Activated CD8-positive, alpha-beta memory T cell treated with anti-CD3 and anti-CD28 coated beads, Interleukin-2, amount 50 U/mL, for 24 hours (primary cell): ENCODE measurements around the gene MXRA7.
"Not testable (repeated sequence)": the region's sequence is repeated elsewhere in the genome, so short reads cannot be mapped to it uniquely, and the experiment has no call there.

ENCODE experiments used
- DNase-seq: peaks from one replicate; pipeline ENCODE4 v3.0.0-alpha.2; 2020; ENCODE audit errors: extremely low read depth

The MXRA7 gene

DNA sequence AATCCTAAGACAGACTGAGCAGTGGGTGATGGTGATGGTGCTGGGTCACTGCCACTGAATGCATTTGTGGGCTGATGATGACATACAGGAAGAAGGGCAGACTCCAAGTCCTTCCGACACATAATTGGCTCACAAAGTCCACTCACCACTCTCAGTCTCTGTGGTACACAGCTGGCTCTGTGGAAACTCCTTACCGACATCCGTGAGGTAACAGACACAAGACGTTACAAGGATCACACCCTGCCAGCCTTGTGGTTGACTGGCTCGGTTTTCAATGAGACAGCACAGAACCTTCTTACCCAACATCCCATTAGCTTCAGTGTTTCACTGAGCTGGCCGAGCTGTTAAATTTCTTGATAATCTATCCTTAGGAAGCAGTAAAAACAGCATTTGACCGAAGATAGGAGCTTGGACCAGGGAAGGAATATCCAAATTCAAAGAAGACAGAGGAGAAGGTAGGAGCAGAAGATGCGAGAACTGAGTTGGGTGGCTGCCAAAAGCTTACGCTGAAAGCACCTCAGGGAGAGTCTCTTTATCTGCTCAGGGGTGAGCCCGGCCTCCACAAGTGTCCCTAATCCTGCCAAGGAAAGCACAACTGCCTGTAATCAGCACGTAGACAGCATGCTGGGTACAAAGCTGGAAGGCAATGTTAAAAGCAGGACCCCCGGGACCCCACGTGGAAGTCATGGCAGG lies 5.5 kb upstream of the MXRA7 start:
- peak; percentile 46 for DNase-seq

DNA sequence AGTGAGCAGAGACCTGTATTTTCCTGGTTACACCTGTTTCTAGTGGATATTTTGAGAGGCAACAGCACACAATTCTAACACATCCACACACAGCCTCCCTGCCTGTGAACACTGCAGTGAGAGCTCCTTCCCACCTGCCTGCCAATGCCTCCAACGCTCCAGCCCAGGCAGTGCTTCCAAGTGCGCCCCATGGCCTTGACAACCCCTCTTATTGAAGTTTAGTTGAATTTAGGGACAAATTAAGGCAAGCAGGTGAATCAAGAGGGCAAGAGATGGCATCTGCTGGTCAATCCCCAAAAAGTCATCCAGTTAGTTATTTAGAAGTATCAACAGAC lies 4.7 kb upstream of the MXRA7 start:
- no peak for DNase-seq

DNA sequence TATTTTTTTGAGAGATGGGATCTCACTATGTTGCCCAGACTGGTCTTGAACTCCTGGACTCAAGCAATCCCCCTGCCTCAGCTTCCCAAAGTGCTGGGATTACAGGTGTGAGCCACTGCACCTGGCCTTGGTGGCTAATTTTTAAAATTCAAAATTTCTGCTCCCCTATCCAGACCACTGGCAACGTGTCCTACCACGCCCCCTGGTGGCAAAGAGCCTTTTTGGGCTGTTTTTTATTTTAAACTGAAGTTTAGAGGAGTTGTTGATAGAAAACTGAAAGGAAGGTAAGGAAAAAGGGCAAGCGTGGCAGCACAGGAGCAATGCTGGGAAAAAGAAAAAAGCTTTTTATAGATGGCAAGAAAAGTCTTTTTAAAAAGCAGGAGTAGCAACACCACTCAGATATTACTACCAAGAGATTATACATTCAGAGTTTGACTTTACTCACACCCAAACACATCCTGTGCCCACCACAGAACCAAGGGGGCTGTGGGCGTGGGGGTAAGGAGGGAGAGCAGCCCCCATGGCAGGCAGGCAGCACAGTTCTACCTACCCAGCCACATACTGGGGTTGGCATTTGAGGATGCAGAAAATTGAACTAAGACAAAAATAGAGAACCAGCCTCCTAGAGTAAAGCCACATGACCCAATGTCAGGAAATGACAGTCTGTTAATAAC lies 4.2 kb upstream of the MXRA7 start:
- peak; percentile 58 for DNase-seq

DNA sequence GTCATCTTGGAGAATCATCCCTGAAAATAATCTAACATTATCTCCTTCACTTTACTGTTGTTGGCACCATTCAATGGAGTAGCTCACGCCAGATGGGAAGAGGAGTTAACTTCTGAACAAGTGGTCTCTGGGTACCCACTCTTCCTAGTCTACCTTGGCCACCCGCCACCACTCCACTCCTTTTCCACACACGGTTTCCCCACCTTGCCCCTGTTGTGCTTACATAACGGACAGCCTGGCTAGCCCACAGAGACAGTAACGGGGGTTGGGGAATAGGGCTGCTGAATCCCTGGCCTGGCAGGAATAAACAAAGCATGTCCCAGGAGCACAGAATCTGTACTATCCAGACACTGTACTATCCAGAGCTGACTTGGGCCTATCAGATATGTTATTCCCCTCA lies 3.6 kb upstream of the MXRA7 start:
- DNase-seq = no peak

DNA sequence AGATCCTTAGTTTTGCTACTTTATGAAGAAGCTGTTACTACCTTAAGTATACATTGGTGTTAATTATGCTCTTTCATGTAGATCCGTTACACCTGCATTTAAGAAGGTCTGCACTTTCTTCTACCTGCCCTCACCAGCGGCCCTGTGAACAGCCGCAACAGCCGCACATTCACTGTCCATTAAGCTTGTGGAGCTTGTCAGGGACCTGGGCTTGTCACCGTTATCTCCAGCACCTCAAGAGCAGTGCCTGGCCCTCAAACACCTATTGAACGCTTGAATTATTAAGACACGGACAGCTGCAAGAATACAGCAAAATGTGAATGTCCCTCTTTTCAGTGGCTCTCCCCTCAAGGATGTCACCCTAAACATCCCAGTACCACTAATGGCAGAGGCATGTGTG lies 3.0 kb upstream of the MXRA7 start:
- DNase-seq = no peak

DNA sequence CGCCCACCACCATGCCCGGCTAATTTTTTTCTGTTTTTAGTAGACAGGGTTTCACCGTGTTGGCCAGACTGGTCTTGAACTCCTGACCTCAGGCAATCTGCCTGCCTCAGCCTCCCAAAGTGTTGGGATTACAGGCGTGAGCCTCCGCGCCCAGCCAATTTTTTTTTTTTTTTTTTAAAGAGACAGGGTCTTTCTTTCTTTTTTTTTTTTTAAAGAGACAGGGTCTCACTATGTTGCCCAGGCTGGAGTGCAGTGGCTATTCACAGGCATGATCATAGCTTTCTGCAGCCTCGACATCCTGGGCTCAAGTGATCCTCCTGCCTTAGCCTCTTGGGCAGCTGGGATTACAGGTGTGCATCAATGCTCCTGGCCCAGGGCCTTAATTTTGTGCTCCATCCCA lies 1.6 kb upstream of the MXRA7 start:
- DNase-seq = not testable (repeated sequence)

DNA sequence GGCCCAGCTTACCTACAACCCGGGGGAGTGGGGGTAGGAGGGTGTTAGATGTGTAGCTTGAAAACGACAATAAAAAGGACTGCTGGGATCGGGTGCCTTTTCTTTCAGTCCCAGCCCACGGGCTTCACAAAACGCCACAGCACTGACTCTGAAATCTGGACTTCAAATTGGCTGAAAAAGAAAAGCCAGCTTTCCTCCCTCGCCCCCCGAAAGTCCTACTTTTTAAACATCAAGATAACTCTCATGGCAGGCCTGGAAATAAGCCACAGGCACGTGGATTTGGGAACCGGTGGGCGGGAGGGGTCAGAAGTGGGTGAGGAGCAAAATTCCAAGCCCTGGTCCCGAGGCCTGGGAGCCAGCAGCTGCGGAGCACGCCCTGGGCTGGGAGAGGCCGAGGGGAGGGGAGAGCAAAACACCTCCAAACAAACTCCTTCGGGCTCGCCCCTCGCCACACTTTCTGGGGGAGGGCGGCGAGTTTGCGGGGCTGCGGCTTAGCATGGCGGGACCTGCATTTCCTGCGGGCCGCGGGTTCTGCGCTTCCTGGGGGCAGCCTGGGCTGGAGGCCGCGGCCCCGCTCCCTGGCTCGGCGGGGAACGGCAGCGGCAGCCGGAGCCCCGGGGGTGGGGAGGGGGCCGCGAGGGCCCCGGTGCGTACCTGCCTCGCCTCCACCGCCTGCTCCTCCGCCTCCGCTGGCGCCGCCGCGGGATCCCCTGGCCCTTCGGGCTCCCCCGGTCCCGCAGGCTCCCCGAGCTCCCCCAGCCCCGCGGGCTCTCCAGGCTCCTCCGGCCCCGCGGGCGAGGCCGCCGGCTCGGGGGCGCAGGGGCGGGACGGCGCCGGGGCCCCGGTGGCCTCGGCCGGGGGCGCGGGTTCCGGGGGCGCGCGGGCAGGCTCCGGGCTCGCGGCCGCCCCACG lies 558 bp downstream of the MXRA7 start:
- DNase-seq = not testable (repeated sequence)

DNA sequence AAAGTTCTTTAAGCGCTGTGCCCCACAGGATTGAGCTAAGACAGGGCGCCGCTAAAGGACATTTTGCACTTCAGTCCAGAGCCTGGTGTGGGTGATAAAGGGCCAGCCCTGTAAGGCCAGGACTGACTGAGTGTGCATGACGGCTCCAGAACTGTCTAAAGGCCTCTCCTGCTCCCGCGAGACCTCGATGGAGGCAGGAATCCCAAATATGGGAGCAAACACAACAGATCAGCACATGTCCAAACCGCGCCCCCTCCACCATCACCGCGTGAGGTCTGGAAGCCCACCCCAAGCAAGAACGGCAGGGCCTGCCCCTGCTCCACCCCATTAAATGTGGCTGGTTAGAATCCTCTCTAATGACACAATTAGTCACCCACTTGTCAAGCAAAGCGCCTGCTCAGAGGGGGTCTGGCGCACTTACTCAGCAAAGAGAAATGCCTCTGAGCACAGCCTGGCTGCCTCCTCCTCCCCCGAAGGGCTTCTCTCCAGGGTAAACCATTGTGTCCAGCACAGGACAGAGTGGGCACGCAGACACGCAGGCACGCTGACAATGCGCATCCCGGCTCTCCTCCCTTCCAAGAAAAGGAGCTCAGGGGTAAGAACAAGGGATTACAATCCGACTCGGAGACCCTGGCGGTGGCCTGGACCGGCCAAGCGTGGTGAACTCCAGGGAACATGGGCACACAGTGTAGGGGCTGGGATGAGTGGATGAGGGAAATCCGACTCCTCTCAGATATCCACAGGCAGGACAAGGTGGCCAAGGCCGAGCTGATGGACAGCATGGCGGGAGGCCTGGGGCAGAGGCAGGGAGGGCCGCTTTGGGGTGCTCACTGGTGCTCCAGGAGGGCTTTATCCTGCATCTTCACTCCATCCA lies 1.5 kb downstream of the MXRA7 start:
- DNase-seq = no peak

DNA sequence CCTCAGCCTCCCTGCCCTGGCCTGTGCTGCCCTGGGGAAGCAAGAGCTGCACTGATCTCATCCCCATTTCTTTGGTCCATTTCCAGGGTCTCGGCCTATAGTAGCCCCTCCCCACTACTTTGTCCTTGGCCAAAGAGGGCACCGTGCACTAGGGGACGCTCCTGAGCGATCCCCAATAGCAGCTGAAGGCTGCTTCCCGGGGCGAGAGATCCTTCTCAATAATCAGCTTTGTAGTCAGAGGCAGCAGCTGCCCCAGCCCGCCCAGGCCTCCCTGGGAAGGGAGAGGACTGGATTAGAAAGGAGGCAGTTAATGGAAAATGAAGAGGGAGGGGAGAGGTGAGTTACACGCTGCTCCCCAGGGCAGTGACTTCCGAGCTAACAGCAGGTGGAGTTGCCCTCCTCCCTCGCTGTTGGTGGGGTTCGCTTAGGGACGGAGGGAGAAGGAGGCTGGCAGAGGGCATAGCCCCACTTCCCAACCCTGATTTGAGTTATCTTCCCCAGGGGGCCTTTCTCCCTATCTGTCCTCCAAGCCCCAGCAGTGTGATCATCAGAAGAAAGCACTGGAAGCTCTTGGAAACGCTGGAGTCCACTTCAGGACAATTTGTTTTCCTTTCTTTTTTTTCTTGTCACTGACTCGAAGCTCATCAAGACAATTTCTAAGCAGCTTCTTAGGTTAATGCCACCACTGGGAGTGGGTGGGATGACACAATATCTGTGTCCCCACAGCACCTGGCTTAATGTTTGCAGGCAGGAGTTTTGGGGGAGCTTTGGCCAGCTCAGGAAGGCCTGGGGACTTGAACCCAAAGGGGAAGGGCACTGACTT lies 2.6 kb downstream of the MXRA7 start:
- DNase-seq = no peak

DNA sequence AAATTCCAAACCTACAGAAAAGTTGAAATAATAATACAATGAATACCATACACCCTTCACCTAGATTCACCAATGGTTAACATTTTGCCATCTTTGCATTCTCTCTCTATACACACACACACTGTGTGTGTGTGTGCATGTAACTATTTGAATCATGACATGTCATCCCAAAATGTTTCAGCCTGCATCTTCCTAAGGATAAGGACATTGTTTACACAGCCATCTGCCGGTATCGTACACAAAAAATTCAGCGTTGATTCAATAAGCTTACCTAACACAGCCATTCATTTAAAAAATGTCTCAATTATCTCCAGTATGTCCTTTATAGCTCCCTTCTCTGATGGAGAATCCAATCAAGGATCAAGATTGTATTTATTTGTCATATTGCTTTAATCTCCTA lies 3.9 kb downstream of the MXRA7 start:
- DNase-seq = no peak

DNA sequence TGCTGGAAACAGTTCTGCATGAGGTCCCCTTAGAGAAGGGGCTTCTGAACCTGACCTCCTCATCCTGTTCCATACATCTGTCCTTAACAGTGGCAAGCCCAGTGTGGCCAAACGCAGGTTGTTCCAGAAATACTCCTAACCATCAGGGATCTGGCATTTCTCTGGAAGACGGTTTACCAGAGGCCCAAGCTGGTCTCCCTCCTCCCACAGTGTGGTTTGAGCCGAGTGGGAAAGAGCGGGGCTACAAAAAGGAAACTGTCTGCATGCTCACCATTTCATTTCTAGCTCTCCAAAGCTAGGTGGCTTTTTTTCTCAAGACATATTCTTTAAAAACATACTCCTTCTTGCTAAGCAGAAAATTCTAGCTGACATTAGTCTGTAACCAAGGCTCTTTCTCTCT lies 6.0 kb downstream of the MXRA7 start:
- no peak for DNase-seq

DNA sequence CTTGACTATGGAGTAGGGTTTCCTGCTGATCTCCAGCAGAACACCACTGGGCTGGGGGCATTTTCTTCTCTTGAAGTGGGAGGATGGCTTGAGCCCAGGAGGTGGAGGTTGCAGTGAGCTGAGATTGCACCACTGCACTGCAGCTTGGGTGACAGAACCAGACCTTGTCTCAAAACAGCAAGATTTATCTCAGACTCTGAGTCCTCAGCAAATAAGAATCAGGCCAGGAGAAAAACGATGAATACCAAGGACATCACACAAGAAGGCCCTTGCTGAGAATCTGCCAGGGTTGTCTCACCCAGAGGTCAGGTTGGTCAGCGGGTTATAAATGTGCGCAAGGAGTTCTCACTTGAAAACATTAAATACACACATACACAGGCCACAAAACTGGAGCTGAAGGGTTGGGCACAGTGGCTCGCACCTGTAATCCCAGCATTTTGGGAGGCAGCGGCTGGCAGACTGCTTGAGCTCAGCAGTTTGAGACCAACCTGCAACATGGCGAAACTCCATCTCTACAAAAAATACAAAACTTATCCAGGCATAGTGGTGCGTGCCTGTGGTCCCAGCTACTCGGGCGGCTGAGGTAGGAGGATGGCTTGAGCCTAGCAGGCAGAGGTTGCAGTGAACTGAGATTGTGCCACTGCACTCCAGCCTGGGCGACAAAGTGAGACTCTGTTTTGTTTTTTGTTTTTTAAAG lies 7.7 kb downstream of the MXRA7 start:
- no peak for DNase-seq

DNA sequence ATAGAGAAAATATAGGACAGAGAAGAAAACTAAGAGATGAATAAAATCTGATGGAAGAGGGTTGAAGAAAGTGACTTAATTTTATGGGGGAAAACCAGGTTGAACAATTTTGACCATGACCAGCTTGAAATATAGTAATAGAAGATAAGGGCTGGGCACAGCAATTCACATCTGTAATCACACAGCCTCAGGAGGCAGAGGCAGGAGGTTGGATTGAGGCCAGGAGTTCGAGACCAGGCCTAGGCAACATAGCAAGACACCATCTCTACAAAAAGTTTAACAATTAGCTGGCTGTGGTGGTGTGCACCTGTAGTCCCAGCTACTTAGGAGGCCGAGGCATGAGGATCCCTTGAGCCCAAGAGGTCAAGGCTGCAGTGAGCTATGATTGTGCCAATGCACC lies 8.7 kb downstream of the MXRA7 start:
- no peak for DNase-seq

DNA sequence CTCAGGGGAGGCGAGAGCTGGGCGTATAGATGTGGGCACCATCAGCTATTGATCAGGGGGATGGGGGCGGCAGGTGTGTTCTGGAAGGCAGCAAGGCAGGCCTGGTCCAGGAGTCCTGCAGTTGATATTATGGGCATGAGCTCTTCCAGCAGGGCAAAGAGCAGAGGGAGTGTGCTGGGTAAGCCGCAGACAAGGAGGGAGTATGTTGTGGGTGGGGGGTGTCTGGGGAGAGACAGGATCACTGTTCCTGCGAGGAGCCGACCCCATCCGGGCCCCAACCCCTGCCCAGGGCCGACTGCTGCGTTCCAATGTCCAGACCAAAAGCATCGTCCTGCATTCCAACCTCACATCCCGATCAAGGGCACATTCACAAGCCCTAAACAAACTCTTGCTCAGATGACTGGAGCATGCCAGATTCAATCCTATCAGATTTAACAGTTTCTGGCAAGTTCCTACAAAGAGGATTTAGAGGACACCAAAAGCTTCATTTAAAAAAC lies 9.2 kb downstream of the MXRA7 start:
- DNase-seq = no peak

DNA sequence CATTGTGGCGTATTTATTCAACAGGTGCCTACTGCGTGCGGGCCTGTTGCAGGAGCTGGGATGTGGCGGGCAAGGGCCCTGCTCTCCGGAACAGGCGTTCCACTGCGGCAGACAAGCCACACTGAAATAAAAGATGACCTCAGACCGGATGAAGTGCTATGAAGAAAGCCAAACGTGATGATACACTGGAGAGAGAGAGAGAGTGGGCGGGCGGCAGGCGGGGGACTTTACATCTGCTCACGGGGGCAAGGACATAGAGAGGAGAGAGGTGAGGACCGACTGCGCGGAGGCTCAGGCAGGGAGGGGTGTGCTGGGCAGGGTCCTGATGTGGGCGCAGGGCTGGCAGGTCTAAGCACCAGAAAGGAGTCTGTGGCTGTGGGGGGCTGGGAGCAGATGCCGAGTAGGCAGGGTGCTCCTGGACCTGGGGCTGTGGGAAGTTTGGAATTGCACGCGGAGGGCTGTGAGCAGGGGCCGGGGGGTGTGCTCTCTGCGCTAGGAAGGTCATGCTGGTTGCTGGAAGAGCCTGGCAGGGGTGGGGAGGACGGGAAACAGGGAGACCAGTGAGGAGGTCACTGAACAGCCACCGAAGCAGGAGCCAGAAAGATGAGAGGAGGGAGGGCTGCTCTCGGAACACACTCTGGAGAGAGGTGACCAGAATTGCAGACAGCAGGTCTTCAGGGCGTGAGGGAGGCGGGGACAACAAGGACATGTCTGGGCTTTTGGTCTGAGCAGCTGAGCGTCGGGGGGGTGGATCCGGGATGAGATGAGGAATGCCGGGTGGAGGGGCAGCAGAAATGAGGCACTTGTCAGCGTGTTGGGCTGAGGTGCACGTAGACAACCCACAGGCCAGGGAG lies 9.9 kb downstream of the MXRA7 start:
- DNase-seq = no peak

DNA sequence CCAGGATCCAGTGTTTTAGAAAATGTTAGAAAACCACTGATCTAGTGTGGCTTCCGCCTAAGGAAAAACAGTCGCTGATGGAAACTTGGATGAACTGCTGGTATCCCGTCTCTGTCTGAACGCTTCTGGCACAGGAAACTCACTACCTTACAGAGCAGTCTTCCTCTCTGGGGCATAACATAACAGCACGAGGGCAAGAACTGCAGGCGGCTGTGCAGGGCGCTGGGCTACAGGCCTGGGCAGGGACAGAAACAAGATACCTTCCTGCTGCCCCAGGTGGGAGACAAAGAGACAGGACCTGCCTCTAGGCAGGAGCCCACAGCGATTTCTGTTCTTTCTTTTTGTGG lies 10.5 kb downstream of the MXRA7 start:
- no peak for DNase-seq

DNA sequence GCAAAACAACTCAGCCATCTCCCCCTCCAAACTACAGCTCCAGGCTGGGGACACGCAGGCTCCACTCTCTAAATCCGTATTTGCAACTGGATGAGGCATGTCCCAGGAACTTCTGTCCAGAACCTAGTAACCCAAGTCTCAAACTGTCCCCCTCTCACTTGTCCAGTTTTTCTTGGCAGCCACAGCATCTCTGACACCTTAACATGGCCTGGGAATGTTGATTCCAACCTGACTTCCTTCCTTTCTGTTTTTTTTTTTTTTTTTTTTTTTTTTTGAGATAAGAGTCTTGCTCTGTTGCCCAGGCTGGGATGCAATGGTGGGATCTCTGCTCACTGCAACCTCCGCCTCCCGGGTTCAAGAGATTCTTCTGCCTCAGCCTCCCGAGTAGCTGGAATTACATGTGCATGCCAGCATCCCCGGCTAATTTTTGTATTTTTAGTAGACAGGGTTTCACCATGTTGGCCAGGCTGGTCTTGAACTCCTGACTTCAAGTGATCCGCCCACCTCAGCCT lies 12.2 kb downstream of the MXRA7 start:
- not testable (repeated sequence) for DNase-seq

DNA sequence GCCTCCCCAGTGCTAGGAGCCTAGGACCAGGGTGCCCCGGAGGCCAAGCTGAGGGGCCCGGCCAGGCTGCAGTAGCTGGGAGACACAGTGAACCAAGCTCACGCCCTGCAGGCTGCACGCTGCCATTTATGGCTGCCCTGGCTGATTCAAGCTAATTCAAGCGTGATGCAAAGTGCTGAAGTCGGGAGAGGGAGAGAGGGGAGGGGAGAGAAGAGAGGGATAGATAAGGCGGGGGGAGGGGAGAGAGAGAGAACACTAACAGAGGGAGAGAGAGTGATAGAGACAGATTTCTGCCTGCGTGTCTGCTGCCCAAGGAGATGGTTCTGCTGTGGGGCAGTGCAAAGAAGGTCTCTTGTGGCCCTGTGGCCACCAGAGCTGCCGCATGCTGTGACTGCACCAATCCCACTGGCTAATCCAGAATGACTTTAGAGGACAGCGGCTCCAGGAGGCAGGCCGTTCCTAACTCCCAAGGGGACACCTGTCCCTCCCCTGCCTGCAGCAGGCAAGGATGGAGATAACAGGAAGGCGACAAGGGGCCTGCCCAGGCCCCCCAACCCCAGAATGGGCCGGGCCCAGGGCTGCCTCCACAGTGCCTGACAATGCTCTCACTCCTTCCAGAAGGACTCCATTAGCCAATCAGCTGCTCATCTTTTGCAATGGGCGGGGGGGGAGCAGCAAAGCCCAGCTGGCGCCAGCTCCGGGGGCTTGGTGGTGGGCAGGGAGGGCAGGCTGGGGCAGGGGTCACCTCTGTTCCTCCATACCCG lies 12.9 kb downstream of the MXRA7 start:
- no peak for DNase-seq
